HG03175 (cell line): ENCODE measurements around the gene TBXT.
A peak's percentile ranks its signal among the peaks of the same experiment; 100 is the strongest.
"Not testable (repeated sequence)": the region's sequence is repeated elsewhere in the genome, so short reads cannot be mapped to it uniquely, and the experiment has no call there.

Source experiments
- ATAC-seq: cut with Tn5 transposase; IDR thresholded peaks from one replicate; pipeline ENCODE4 v1.9.1; 2021; ENCODE audit warnings: mild to moderate bottlenecking, moderate library complexity; ENCODE audit not compliant: unreplicated experiment

TBXT gene

GRCh38 chr6:166172546-166172945 lies 4.9 kb upstream of the TBXT start:
- no peak for ATAC-seq

GRCh38 chr6:166169549-166170421 lies 2.1 kb upstream of the TBXT start:
- no peak for ATAC-seq

- no peak for ATAC-seq
Observed at GRCh38 chr6:166168616-166169548, 1.2 kb upstream of the TBXT start.

- no peak for ATAC-seq
Observed at GRCh38 chr6:166167258-166167731, 356 bp downstream of the TBXT start.

GRCh38 chr6:166166314-166167257 lies 1.1 kb downstream of the TBXT start:
- ATAC-seq, result no peak

GRCh38 chr6:166165558-166166313 lies 1.9 kb downstream of the TBXT start:
- ATAC-seq, result no peak

- ATAC-seq, result peak; percentile 40
Observed at GRCh38 chr6:166162599-166163342, 4.9 kb downstream of the TBXT start.

- no peak for ATAC-seq
Observed at GRCh38 chr6:166157930-166158617, 9.6 kb downstream of the TBXT start.

- no peak for ATAC-seq
Observed at GRCh38 chr6:166156942-166157341, 10.7 kb downstream of the TBXT start.

GRCh38 chr6:166153966-166154365 lies 13.7 kb downstream of the TBXT start:
- ATAC-seq, result no peak

GRCh38 chr6:166152660-166153059 lies 15.0 kb downstream of the TBXT start:
- no peak for ATAC-seq

- no peak for ATAC-seq
Observed at GRCh38 chr6:166151798-166152197, 15.9 kb downstream of the TBXT start.

- ATAC-seq, result no peak
Observed at GRCh38 chr6:166145751-166146150, 21.9 kb downstream of the TBXT start.

- no peak for ATAC-seq
Observed at GRCh38 chr6:166143011-166143410, 24.6 kb downstream of the TBXT start.

GRCh38 chr6:166127624-166128472 lies 39.8 kb downstream of the TBXT start:
- ATAC-seq, result no peak

GRCh38 chr6:166123115-166123514 lies 44.5 kb downstream of the TBXT start:
- not testable (repeated sequence) for ATAC-seq

GRCh38 chr6:166121726-166122125 lies 45.9 kb downstream of the TBXT start:
- ATAC-seq, result no peak
